Epithelial cell of prostate (primary cell): ENCODE data around the gene ZNF385B.
"Not testable (repeated sequence)": the region's sequence is repeated elsewhere in the genome, so short reads cannot be mapped to it uniquely, and the experiment has no call there.

Source experiments
- DNase-seq: peaks from one replicate; pipeline ENCODE4 v3.0.0-alpha.2; 2011; ENCODE audit warnings: low read depth, low spot score
- H3K27ac ChIP-seq: fragments of 450-650 bp; 2 replicates; pipeline ENCODE4 v1.5.1; 2017; ENCODE audit warnings: mild to moderate bottlenecking

Gene ZNF385B

DNA sequence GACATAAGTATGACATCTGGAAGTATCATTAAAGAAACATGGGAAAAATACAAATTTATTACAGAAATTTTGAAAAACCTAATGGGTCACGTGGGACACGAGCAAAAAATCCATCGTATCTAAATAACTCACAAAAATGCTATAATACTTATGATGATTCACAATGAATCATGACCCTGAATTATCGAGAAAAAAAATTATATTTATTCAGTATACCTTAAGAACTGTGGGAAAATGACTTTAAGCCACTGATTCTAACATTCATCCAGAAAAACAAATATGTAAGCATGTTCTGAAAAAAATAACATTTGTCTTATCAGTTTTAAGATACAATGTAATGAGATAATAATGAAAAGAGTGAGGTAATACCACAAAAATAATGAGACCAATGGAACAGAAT, 51.8 kb downstream of the ZNF385B start:
- no peak for DNase-seq
- no peak overlapping the region for H3K27ac ChIP-seq

DNA sequence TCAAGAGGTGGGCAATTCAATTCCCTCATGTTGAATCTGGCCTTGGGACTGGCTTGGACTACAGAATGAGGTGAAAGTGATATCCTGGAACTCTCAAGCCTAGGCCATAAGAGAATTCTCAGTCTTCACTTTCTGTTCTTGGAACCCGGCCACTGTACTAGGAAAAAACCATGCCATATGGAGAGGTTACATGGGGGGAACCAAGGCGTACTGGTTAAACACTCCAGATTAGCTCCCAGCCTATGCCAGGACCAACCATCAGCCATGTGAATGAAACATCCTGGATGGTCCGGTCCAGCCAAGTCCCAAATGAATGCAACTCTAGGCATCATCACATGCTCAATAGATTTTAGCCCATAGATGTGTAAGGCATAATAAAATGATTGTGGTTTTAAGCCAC, 56.4 kb downstream of the ZNF385B start:
- DNase-seq: no peak
- no peak overlapping the region for H3K27ac ChIP-seq

DNA sequence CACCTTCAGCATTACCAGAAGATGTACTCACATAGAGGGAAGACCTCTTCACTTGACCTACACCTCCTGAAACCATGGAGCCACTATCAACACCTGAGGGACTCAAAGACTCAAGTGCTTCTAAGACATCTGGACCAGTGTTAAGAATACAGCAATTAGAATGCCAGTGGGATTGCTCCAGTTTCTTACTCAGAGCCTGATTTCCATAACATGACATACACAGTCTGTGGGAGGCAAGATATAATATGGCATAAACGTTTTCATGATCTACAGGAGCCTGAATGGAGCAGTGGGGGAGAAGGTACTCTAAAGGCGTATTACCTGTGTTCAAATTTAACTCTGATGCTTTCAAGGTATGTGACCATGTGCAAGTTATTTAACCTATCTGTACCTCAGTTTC, 57.2 kb downstream of the ZNF385B start:
- no peak overlapping the region for H3K27ac ChIP-seq
- DNase-seq: no peak

DNA sequence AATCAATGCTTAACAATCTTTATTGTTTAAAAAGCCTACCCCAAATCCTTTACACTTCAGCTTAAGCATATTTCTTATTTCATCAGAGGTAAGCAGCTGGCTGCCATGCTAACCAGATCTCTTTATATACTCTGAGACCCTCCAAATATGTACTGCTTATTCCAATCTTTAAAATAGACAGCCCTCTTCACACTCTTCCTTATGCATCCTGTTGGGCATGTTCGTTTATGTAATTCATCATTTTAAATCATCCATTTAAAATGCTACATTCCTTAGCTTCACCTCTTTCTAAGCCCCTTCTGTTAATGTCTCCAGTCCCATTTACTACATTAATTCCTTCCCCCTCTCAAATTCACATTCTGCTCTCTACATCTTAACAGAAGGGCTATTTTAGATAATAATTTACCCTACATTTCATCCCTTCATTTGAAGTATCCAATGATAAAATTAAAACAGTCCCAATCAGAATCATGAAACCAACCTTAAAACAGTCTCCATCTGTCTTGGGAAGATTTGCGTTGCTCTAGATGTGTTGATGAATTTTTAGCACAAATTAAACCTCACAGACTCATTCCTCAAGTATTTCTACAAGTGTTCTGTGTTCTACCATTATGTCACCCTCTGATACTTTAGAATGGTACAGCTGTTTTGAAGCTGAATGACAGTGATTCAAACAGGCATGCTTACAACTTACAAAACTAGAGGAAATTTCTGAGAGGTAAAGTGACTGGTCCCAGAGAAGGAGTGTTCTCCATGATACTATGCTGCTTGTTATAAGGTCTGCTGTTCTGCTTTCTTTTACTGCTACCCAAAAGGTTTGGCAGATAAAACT, 59.1 kb downstream of the ZNF385B start:
- DNase-seq: no peak
- H3K27ac ChIP-seq: no peak overlapping the region

DNA sequence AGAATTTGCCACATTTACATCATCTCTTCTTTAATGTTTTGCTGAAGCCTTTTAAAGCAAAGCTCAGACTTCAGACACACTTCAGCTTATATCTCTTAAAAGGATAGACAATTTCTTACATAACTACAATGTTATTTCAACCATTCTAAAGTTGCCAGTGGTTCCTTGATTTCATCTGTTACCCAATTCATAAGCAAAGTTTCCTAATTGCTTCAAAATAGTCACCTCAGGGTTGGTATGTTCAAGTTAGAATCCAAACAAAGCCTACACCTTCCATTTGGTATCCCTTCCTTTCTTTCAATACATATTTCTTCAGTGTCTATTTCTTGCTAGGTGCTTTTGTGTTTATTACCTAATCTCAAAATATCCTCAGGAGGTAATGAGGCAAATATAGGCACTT, 60.6 kb downstream of the ZNF385B start:
- DNase-seq: no peak
- no peak overlapping the region for H3K27ac ChIP-seq

DNA sequence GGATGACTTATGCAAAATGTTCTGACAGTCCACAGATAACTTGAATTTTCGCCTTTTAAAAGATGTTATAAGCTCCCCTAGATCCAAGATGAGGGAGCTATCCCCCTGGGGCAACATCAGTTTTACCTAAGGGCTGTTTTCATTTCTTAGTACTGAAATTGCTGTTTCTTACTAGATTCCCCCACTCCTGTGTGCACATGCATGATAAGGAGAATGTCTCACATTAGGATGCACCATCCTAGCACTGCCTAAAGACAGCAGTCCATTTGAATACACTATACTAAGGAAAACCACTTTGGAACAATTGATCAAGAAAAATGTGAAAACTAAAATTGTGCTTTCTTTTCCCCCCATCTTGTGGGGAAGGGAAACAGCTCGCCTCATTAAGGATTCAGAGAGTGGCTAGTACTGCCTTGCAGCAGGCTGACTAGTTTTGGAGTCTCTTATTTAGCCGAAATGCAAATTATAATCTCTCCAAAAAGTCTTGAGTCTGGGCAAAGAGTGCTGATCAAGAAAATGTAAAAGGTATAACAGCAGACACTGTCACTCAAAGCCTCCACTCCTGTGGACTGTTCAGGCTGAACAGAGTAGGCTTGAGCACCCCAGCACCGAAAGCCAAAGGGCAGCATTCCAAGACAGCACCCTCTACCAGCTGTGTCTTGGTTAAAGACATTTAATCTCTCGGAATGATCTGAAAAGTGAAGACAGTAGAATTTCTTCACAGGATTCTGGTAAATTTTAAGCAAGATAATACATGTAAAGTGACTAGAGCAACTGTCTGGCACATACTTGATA, 65.0 kb downstream of the ZNF385B start:
- no peak overlapping the region for H3K27ac ChIP-seq
- DNase-seq: no peak

DNA sequence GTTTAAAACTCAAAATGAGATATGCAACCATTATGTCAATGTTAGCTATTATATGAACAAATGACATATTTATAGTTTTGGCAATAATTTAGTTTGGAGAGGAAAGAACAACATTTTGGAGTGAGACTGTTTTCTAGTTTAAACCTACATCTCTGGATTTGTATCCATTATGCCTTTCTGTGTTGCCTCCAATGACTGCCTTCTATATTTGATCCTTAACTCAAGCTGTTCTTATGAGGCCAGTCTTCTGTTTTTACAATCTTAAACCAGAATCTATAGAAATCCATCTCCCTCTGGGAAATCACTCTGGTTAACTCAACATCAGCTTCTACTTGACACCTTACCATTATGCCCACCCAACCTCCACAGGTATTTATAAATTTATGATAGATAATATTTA, 67.5 kb downstream of the ZNF385B start:
- no peak for DNase-seq
- H3K27ac ChIP-seq: no peak overlapping the region

DNA sequence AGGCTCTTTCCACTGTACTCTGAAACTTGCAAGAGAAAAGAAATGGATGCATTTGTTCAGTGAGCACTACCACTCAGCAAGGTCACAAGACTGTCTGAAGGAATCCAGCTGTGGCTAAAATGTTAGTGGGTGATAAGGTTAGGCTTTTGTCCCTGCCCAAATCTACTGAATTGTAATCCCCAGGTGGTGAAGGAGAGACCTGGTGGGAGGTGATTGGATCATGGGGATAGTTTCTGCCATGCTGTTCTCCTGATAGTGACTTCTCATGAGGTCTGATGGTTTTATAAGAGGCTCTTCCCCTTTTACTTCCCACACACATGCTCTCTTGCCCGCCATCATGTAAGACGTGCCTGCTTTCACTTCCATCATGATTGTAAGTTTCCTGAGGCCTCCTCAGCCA, 68.2 kb downstream of the ZNF385B start:
- no peak for DNase-seq
- no peak overlapping the region for H3K27ac ChIP-seq

DNA sequence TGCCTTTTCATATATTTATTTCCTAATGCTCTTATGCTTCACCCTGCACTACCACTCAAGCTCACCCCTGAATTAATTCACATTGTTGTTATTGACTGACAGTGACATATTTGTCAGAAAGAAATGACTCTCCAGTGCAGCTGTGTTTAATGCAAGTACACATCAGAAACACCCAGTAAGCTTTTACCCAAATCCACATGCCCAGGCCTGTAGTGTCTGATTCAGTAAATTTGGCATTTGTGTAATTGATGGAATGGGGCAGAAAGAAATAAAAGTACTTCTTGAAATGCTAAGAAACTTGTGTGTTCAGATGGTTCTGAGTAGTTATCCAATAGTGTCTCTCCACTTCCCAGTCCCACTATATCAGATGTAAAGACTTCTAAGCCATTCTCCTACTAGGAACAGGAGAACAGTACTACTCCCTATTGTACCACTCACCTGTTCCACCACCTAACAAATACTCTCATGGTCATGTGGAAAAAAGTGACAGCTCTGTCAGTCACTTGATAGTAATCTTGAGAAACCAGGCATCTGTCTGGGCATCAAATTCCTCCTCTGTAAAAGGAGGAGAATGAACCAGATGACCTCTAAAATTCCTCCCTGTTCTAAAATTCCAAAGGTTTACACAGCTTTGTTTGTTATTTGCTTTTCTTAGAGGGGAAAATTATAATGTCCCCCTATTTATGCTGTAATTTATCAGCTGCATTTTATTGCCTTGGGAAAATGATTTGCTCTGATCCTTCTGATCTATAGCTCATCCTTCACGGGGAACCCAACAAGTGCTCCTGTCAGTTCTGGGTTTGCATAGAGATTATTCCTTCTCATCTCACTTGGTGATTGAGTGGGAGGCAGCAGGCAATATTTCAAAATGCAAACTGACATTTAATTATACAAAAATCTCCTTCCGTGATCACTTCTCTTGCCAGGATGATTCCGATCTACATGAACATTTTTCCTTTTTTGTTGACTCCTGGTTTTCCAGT, 70.9 kb downstream of the ZNF385B start:
- DNase-seq: no peak
- no peak overlapping the region for H3K27ac ChIP-seq

DNA sequence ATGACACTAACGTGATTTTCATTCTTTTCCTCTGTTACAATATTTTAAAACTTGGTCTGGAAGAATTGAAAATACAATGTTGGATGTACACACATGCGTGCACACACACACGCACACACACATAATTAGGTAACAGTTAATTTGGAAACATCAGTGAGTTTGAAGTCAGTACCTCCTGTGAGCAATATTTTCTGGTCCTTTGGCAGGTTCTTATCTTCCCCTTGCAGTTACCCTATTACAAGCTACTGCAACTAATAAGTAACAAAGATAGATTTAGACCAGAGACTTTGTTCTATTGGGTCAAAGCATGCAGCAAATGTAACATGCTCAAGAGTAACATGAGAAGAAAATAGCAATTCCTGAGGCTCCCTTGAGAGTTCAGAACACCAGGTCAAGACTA, 73.3 kb downstream of the ZNF385B start:
- DNase-seq: no peak
- no peak overlapping the region for H3K27ac ChIP-seq

DNA sequence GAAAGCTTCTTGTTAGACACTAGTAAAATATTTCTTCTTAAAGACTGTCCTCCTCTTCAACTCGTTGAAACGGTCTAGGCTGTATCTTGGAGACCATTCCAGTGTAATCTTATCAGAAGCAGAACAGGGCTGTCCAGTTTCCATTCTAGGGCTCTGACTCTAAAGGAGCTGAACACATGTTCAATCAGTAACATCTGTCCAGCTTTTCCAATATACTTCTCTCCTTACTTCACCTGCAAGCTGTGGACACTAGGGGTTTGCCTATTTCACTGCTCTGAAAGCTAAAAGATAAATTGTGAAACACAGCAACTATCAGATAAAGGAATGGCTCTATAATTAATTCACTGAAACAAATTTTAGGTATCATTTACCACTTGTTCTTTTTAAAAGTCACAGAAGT, 73.8 kb downstream of the ZNF385B start:
- no peak overlapping the region for H3K27ac ChIP-seq
- no peak for DNase-seq

DNA sequence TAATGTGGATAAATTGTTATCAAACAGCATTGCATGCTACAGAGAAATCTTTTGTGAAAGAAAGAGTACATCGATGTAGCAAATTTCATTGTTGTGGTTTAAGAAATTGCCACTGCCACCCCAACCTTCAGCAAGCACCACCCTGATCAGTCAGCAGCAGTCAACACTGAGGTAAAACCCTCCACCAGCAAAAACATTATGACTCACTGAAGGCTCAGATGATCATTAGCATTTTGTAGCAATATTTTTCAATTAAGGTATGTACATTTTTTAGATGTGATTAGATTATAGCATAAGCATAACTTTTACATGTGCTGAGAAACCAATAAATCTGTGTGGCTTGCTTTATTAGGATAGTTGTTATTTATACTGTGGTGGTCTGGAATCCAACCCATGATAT, 75.5 kb downstream of the ZNF385B start:
- H3K27ac ChIP-seq: no peak overlapping the region
- no peak for DNase-seq

DNA sequence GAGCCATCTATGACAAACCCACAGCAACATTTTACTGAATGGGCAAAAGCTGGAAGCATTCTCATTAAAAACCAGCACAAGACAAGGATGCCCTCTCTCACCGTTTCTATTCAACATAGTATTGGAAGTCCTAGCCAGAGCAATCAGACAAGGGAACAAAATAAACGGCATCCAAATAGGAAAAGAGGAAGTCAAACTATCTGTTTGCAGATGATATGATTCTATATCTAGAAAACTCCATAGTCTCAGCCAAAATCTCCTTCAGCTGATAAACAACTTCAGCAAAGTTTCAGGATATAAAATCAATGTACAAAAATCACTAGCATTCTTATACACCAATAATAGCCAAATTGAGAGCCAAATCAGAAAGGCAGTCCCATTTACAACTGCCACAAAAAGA, 79.1 kb downstream of the ZNF385B start:
- not testable (repeated sequence) for DNase-seq, H3K27ac ChIP-seq

DNA sequence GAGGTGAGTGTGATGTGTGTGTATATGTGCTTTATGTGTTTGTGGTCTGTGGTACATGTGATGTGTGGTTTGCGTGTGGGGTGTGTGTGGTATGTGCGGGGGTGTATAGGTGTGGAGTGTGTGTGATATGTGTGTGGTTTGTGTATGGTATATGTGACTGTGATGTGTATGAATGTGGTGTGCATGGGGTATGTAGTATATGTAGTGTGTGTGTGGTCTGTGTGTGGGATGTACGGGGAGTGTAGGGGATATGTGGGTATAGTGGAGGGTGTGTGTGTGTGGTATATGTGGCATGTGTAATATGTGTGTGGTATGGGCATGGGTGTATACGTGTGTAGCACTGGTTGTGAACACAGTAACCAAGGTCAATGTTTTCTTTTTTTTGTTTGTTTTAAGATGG, 87.4 kb downstream of the ZNF385B start:
- H3K27ac ChIP-seq: no peak overlapping the region
- DNase-seq: no peak

DNA sequence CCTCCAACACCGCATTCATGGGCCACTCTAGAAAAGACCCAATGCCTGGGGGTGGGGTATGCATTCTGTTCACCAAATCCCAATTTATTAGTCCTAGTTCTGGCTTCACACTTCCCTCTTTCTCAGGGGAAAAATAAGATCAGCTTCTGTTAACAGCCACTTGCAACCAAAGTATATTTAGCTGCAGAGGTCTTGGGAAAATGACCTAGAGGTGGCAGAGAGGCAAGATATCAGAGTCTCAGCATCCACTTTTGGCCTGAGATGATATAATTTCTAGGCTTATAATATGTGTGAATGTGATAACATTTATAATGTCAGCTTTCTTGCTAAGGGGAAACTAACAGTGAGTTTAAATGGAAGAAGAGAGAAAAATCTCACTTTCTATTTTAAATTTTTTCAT, 89.1 kb downstream of the ZNF385B start:
- DNase-seq: no peak

DNA sequence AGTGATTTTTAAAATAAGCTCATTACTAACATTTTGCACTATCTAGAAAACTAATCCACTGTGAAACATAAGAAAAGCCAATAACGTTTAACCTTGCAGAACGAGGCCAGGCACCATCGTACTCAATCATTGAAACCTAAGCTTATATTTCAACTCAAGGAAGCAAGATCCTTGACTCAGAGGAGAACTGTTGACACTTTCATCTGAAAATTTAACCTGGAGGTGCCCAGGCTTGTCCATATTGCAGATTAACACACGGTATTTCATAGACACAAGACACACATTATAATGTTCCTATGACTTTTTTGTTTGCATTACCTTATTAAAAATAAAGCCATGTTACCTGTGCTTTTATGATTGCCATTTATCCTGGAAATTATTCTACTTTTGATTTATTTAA, 89.6 kb downstream of the ZNF385B start:
- H3K27ac ChIP-seq: peak overlapping the region; percentile 35
- DNase-seq: peak; percentile 54

More for the DNA sequence above, 89.1 kb downstream of the ZNF385B start:
- peak overlapping the region; percentile 35 for H3K27ac ChIP-seq

DNA sequence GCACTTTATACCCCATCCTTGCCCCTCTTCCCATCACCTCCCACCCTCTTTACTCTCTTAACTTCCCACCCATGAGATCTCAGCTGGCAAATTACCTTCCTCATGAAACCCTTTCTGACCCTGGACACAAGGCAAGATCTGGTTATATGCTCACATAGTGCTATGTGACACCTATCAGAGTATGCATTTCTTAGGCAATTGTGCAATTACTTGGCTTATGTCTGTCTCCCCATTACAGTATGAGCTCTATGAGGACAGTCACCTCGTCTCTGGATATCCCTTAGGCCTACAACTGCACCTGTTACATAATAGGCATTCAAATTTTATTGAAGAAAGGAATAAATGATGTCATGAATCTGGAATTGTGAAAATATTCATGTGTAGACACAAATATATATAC, 91.4 kb downstream of the ZNF385B start:
- no peak for DNase-seq
- H3K27ac ChIP-seq: no peak overlapping the region

DNA sequence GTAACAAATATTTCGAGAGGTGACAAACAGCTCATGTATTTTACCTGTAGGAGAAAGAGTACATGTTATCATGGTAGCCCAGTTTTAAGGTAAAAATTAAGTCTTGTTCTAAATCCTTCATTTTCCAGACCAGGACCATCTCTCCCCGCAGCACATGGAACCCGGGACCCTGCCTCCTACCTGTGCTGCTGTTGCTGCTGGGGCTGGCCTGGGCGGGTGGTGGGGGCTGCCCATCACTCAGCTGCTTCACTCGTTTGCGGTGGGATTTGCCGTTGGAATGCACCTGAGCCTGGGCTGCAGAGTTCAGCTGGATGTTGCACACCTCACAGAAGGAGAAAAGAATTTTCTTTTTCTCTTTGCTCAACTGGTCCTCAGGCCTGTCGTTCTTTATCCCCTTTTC, 92.1 kb downstream of the ZNF385B start:
- no peak for DNase-seq
- H3K27ac ChIP-seq: no peak overlapping the region

DNA sequence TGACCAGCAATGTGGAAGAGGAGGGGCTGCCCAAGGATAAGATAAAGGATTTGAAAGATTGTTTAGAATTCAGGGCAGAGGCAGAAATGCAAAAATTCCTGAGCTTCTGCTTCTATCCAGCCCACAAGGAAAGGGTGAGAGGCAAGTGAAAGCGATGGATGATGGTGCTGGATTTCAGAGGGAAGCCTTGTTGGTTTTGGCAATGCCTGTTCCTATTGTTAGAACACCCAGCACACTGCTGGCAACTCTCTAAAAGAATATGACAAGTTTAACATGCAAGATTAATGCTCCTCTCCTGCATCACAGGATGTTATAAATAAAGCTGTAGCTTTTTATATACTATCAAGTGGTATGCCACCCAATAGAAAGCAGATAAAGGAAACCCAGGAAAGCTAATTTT, 92.6 kb downstream of the ZNF385B start:
- no peak for DNase-seq
- H3K27ac ChIP-seq: no peak overlapping the region

DNA sequence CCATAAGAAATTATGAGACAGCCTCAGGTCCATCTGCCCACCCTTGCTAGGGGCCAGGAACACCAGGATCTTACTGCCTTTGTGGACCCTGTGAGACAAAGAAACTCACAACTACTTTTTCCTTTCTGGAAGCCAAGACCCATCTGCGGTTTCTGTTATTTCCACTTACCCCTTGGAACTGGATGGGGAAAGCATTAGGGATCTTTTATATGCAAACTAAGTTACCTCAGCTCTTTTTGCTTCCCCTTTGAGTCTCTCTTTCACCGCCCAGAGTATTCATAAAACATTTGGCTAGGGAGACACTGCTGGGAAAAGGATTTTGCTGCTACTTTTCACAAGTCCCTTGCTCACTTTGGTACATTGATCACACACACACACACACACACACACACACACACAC, 95.7 kb downstream of the ZNF385B start:
- no peak for DNase-seq

DNA sequence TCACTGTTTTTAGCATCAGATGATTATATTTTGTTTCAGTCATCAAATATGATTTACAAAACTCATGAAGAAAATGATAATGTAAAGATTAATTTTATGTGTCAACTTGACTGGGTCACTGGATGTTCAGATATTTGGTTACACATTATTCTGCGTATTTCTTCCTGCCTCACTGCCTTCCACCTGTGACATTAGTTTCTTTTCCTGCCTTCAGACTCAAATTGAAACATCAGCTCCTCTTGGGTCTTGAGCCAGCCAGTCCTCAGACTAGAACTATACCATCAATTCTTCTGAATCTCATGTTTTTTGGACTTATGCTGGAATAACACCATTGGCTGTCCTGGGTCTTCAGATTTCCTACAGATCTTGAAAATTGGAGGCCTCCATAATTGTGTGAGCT, 96.7 kb downstream of the ZNF385B start:
- DNase-seq: no peak
- no peak overlapping the region for H3K27ac ChIP-seq

More for the DNA sequence above, 95.7 kb downstream of the ZNF385B start:
- no peak overlapping the region for H3K27ac ChIP-seq
